CD4-positive, alpha-beta memory T cell (primary cell): Measurements from ENCODE around the gene TPST2. TPM values are rescaled to one million over a fixed set of nuclear protein-coding genes. Genes with fewer than 3 reads are reported as not detected.

ENCODE experiments used
- CTCF ChIA-PET: fragments of 350-600 bp; sonication (Branson Sonifier 250); formaldehyde crosslinking; loops from one replicate; lab custom pipeline; 2021; ENCODE audit warnings: inconsistent platforms; ENCODE audit not compliant: partially characterized antibody; lab: Charles Lee
- POLR2A ChIA-PET: fragments of 350-600 bp; sonication (Branson Sonifier 250); formaldehyde crosslinking; loops from one replicate; lab custom pipeline; 2021; ENCODE audit not compliant: partially characterized antibody; lab: Charles Lee
- DNase-seq, 5 donors: peaks; one replicate each; pipeline versions ENCODE4 v3.0.0 to v3.0.0-alpha.2; 2020 to 2022; ENCODE audit warnings: mixed read lengths in 1 of 5
- H3K27ac ChIP-seq: one replicate; pipeline ENCODE4 v1.7.0; 2013; ENCODE audit warnings: low read depth, low read length
- H3K27me3 ChIP-seq: 2 replicates; pipeline ENCODE4 v1.7.0; 2013; ENCODE audit warnings: mild to moderate bottlenecking, low read length, moderate library complexity; ENCODE audit not compliant: insufficient read depth
- H3K36me3 ChIP-seq: 2 replicates; pipeline ENCODE4 v1.7.0; 2013; ENCODE audit warnings: mild to moderate bottlenecking, low read length, moderate library complexity; ENCODE audit not compliant: insufficient read depth
- H3K4me1 ChIP-seq: 2 replicates; pipeline ENCODE4 v1.7.0; 2013; ENCODE audit warnings: mild to moderate bottlenecking, low read length, moderate library complexity; ENCODE audit not compliant: insufficient read depth
- H3K4me3 ChIP-seq, 2 donors: one replicate each; pipeline ENCODE4 v1.7.0; 2013; ENCODE audit warnings: low read length in 2 of 2, mild to moderate bottlenecking in 1 of 2
- H3K9me3 ChIP-seq, 2 donors: one replicate each; pipeline ENCODE4 v1.7.0; 2013; ENCODE audit warnings: low read length in 2 of 2, control low read depth in 1 of 2; ENCODE audit not compliant: control insufficient read depth in 1 of 2
- H3K27ac Mint-ChIP-seq, 7 donors: one replicate each; pipeline ENCODE4 v1.8.0; 2020 to 2021; ENCODE audit warnings: mixed read lengths in 7 of 7, mild to moderate bottlenecking in 6 of 7, inconsistent platforms in 3 of 7, moderate library complexity in 3 of 7
- H3K27me3 Mint-ChIP-seq, 2 donors: one replicate each; pipeline ENCODE4 v1.8.0; 2020 to 2021; ENCODE audit warnings: mixed read lengths in 2 of 2
- H3K36me3 Mint-ChIP-seq, 2 donors: one replicate each; pipeline ENCODE4 v1.8.0; 2020 to 2021; ENCODE audit warnings: mixed read lengths in 2 of 2, inconsistent platforms in 1 of 2, mild to moderate bottlenecking in 1 of 2
- H3K4me1 Mint-ChIP-seq, 4 donors: one replicate each; pipeline ENCODE4 v1.8.0; 2020 to 2021; ENCODE audit warnings: mixed read lengths in 4 of 4, mild to moderate bottlenecking in 1 of 4
- H3K4me3 Mint-ChIP-seq, 8 donors: one replicate each; pipeline ENCODE4 v1.8.0; 2020 to 2021; ENCODE audit warnings: mixed read lengths in 8 of 8, mild to moderate bottlenecking in 7 of 8, moderate library complexity in 6 of 8, inconsistent platforms in 3 of 8
- H3K9me3 Mint-ChIP-seq, 8 donors: one replicate each; pipeline ENCODE4 v1.8.0; 2020 to 2021; ENCODE audit warnings: mixed read lengths in 8 of 8, mild to moderate bottlenecking in 5 of 8, inconsistent platforms in 3 of 8, moderate library complexity in 1 of 8
- intact Hi-C: fragments of 100-400 bp; cut with micrococcal nuclease; formaldehyde crosslinking; loops from one replicate; pipeline ENCODE4 v1.15.1; 2023
- polyA plus RNA-seq, 2 donors: library from polyadenylated mRNA; unstranded; fragments of 300-500 nt; fragmentation: Illumina TruSeq; gene quantifications; one replicate each; pipeline ENCODE4 v1.2.3, GENCODE V29; 2021
- total RNA-seq, 2 experiments: library from RNA; stranded (reverse); gene quantifications; one replicate each; pipeline ENCODE4 v1.2.3, GENCODE V29; 2021

The TPST2 gene
- total and polyA plus RNA-seq, 4 experiments from 2014 or later, result 23.9 to 47.8 (median 37.2) TPM

GRCh38 chr22:26588729-26589366, 1.1 kb downstream of the TPST2 start:
- peaks cover 45 to 86% (median 66%) of the 10 kb centered on the region in 4 donors for H3K4me1 Mint-ChIP-seq
- H3K36me3 ChIP-seq, result no peaks in the 10 kb centered on the region
- H3K4me1 ChIP-seq, result peaks cover 80% of the 10 kb centered on the region
- intact Hi-C loops, result no loop called here
- H3K27ac Mint-ChIP-seq, result peak overlapping the region; percentile 70 to 92 (median 86)
- no peaks in the 10 kb centered on the region for H3K27me3 ChIP-seq
- CTCF ChIA-PET, result no interaction called here
- peak overlapping the region; percentile 66 for H3K27ac ChIP-seq
- peak overlapping the region; percentile 89 to 94 (median 90) for H3K4me3 Mint-ChIP-seq
- no peak for DNase-seq
- H3K36me3 Mint-ChIP-seq, result peaks cover 0 to 13% of the 10 kb centered on the region in 2 donors
- peak overlapping the region; percentile 69 to 78 for H3K4me3 ChIP-seq
- no peaks in the 10 kb centered on the region for H3K9me3 ChIP-seq
- POLR2A ChIA-PET, result interaction anchor here (1.2 to 2.8 kb wide), 5 partner anchors 9 to 105 kb away, joined by 3 to 12 read pairs (median 5); partner anchors contain the start of genes HPS4, SRRD and TFIP11
- peaks cover 0 to 2% (median 0%) of the 10 kb centered on the region in 8 donors for H3K9me3 Mint-ChIP-seq
- H3K27me3 Mint-ChIP-seq, result no peaks in the 10 kb centered on the region

- no peaks in the 10 kb centered on the region for H3K9me3 ChIP-seq
- peaks cover 0 to 13% of the 10 kb centered on the region in 2 donors for H3K36me3 Mint-ChIP-seq
- peak overlapping the region in 6 of 7 donors; percentile 31 to 92 (median 86) for H3K27ac Mint-ChIP-seq
- H3K4me3 Mint-ChIP-seq, result peak overlapping the region; percentile 89 to 94 (median 90)
- no peaks in the 10 kb centered on the region for H3K27me3 Mint-ChIP-seq
- intact Hi-C loops, result no loop called here
- no peaks in the 10 kb centered on the region for H3K36me3 ChIP-seq
- H3K27me3 ChIP-seq, result no peaks in the 10 kb centered on the region
- no peak for DNase-seq
- peak overlapping the region in 1 of 2 donors; percentile 78 for H3K4me3 ChIP-seq
- ChIA-PET CTCF (no interaction called here), POLR2A (interaction anchor here (1.2 to 2.8 kb wide), 3 partner anchors 8 to 104 kb away, joined by 3 to 12 read pairs (median 5); partner anchors contain the start of genes HPS4 and SRRD)
- peaks cover 72% of the 10 kb centered on the region for H3K4me1 ChIP-seq
- H3K27ac ChIP-seq, result no peak overlapping the region
- H3K4me1 Mint-ChIP-seq, result peaks cover 41 to 80% (median 60%) of the 10 kb centered on the region in 4 donors
- peaks cover 0 to 2% (median 0%) of the 10 kb centered on the region in 8 donors for H3K9me3 Mint-ChIP-seq
Observed at GRCh38 chr22:26587991-26588613, 1.8 kb downstream of the TPST2 start.

- Histone ChIP-seq H3K36me3 (peaks cover 5% of the 10 kb centered on the region), H3K27ac (no peak overlapping the region), H3K4me3 (no peak overlapping the region), H3K27me3 (no peaks in the 10 kb centered on the region), H3K9me3 (no peaks in the 10 kb centered on the region), H3K4me1 (peaks cover 59% of the 10 kb centered on the region)
- no peak for DNase-seq
- Mint-ChIP-seq H3K36me3 (peaks cover 0 to 13% of the 10 kb centered on the region in 2 donors), H3K9me3 (peaks cover 0 to 2% (median 0%) of the 10 kb centered on the region in 8 donors), H3K4me1 (peaks cover 30 to 70% (median 49%) of the 10 kb centered on the region in 4 donors), H3K27ac (peak overlapping the region; percentile 52 to 89 (median 80)), H3K27me3 (no peaks in the 10 kb centered on the region), H3K4me3 (peak overlapping the region in 5 of 8 donors; percentile 3 to 65 (median 54))
- ChIA-PET POLR2A (no interaction called here), CTCF (no interaction called here)
- intact Hi-C loops, result no loop called here
Observed at GRCh38 chr22:26586556-26587325, 3.2 kb downstream of the TPST2 start.

GRCh38 chr22:26585104-26585790, 4.7 kb downstream of the TPST2 start:
- H3K4me3 Mint-ChIP-seq, result peak overlapping the region in 3 of 8 donors; percentile 13 to 44 (median 15)
- peaks cover 0 to under 1% (median 0%) of the 10 kb centered on the region in 8 donors for H3K9me3 Mint-ChIP-seq
- CTCF ChIA-PET, result no interaction called here
- peaks cover 30 to 76% (median 55%) of the 10 kb centered on the region in 4 donors for H3K4me1 Mint-ChIP-seq
- POLR2A ChIA-PET, result interaction anchor here (1.0 kb wide), 1 partner anchor 88 kb away, joined by 3 read pairs; no protein-coding TSS in a partner anchor
- Histone ChIP-seq H3K27me3 (no peaks in the 10 kb centered on the region), H3K9me3 (no peaks in the 10 kb centered on the region), H3K36me3 (peaks cover 5% of the 10 kb centered on the region), H3K4me1 (peaks cover 57% of the 10 kb centered on the region), H3K27ac (no peak overlapping the region), H3K4me3 (no peak overlapping the region)
- H3K27ac Mint-ChIP-seq, result peak overlapping the region in 5 of 7 donors; percentile 12 to 75 (median 52)
- DNase-seq, result no peak
- no peaks in the 10 kb centered on the region for H3K27me3 Mint-ChIP-seq
- intact Hi-C loops, result no loop called here
- H3K36me3 Mint-ChIP-seq, result peaks cover 0 to 11% of the 10 kb centered on the region in 2 donors

DNA sequence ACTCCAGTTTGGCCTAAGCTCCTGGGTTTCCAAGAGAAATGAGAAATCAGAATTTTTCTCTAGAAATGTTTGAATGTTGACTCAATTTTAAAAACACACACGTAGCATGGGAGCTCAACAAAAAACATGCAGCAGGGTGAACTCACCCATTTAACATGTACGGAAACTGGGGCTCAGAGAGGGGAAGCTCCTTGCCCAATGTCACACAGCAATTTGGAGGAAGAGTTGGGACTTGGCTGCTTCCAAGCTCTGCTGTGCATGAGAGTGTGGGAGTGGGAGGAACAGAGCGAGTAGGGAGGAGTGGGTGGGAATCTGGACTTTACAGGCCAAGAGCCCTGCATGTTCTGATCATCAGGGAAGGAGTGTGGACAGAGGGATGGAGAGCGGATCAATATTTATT, 5.9 kb downstream of the TPST2 start:
- Histone ChIP-seq H3K9me3 (no peaks in the 10 kb centered on the region), H3K27ac (no peak overlapping the region), H3K4me1 (peaks cover 67% of the 10 kb centered on the region), H3K27me3 (no peaks in the 10 kb centered on the region), H3K4me3 (no peak overlapping the region), H3K36me3 (peaks cover 5% of the 10 kb centered on the region)
- no peak for DNase-seq
- Mint-ChIP-seq H3K27ac (peak overlapping the region in 4 of 7 donors; percentile 5 to 86 (median 60)), H3K9me3 (no peaks in the 10 kb centered on the region), H3K36me3 (peaks cover 0 to 14% of the 10 kb centered on the region in 2 donors), H3K4me3 (no peak overlapping the region), H3K27me3 (no peaks in the 10 kb centered on the region), H3K4me1 (peaks cover 40 to 82% (median 64%) of the 10 kb centered on the region in 4 donors)
- ChIA-PET CTCF (interaction anchor here (0.7 to 1.0 kb wide), 2 partner anchors 8 to 58 kb away, joined by 3 to 4 read pairs; no protein-coding TSS in a partner anchor), POLR2A (interaction anchor here (1.2 kb wide), 1 partner anchor 10 kb away, joined by 5 read pairs; no protein-coding TSS in a partner anchor)
- intact Hi-C loops, result no loop called here

- Histone ChIP-seq H3K36me3 (peaks cover 5% of the 10 kb centered on the region), H3K27ac (no peak overlapping the region), H3K27me3 (no peaks in the 10 kb centered on the region), H3K4me1 (peaks cover 56% of the 10 kb centered on the region), H3K4me3 (no peak overlapping the region), H3K9me3 (no peaks in the 10 kb centered on the region)
- intact Hi-C loops, result no loop called here
- Mint-ChIP-seq H3K4me1 (peaks cover 41 to 75% (median 60%) of the 10 kb centered on the region in 4 donors), H3K27me3 (no peaks in the 10 kb centered on the region), H3K4me3 (peak overlapping the region in 1 of 8 donors; percentile 32), H3K9me3 (no peaks in the 10 kb centered on the region), H3K27ac (peak overlapping the region in 4 of 7 donors; percentile 7 to 61 (median 22)), H3K36me3 (peaks cover 0 to 12% of the 10 kb centered on the region in 2 donors)
- ChIA-PET POLR2A (interaction anchor here (3.7 kb wide), 1 partner anchor 8 kb away, joined by 12 read pairs; the partner anchor contains the start of gene TPST2), CTCF (no interaction called here)
- no peak for DNase-seq
Observed at GRCh38 chr22:26581633-26582168, 8.2 kb downstream of the TPST2 start.
